ENCODE results near the gene VWC2L. TPM values are rescaled to one million over a fixed set of nuclear protein-coding genes. Genes with fewer than 3 reads are reported as not detected.
A peak's percentile ranks its signal among the peaks of the same experiment; 100 is the strongest.

The VWC2L gene
- total and polyA plus RNA-seq, 2 experiments from 2014 or later, result not detected

DNA sequence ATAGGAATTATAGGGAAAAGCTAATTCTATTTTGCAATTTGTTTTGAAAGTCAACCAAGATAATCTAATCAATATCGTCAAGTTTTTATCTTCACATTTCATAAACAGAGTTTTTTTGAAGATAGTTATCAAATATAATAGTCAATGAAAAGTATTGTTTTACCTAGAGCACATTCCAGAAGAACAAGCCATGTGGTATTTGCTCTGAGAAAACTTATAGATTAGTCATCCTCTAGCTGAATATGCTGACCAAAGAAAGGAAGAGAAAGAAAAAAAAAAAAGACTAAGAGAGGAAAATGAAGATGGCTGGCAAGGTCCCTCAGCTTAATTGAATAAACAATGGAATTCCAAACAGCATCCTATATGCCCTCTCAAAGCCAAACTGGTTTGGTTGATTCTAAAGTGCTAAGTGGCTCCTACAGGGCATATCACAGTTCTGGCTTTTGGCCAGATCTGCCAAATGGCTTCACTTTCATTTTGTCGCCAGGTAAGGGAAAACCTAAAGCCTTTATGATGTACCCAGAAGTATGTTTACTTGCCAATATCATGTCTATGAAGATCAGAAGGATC lies 132.6 kb downstream of the VWC2L start:
- peak; percentile 61 for DNase-seq

DNA sequence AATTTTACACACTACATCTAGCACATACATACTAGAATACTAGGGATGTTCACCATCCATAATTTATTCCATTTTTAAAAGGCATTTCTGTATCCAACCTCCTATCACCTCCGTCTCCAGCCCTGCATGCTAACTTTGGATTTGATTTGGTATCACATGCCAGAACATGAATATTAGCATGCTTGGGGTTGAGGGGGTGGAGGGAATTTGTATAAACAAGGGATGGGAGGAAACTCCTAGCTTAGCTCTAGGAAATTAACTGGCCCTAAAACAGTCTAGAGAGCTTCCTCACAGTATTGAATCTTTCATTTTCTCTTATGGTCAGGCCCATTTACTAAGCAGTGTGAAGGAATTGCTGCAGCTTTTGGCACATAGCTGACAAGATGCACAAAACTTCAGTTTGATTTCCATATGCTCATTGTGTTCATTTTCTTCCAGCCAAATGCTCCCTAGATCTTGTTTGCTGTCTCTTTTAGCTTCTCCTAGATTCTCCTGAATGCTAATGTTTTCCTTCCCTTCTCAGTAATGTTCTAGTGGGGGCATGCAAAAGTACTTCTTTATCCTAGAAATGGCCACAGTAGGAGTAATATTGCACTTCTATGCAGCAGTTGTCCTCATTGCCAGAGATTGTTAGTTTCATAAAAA lies 135.2 kb downstream of the VWC2L start:
- 12 to 16% methylated on average over 1 of the region's 1 CpG for WGBS, 2 experiments (ENCODE audit: low coverage in 1 of 2, low lambda C conversion rate in 2 of 2, missing lambda C conversion rate in 2 of 2)
- H3K9me2 ChIP-seq (ENCODE audit: insufficient read depth), result no peaks in the 10 kb centered on the region
- in situ Hi-C loops (cut with MboI), result no loop called here
- no peak overlapping the region for H3K27ac ChIP-seq
- no peak overlapping the region for H3K9ac ChIP-seq
- H3K36me3 ChIP-seq (ENCODE audit: low read depth), result no peaks in the 10 kb centered on the region
- no peak overlapping the region for H3K4me3 ChIP-seq
- DNase-seq, result no peak
- no peaks in the 10 kb centered on the region for H4K20me1 ChIP-seq (ENCODE audit: insufficient read depth)
- H3K4me1 ChIP-seq (ENCODE audit: insufficient read depth), result peaks cover 16% of the 10 kb centered on the region
- H3K9me3 ChIP-seq (ENCODE audit: low read depth), result no peaks in the 10 kb centered on the region
- peaks cover 8% of the 10 kb centered on the region; the same call in 1 of the 2 replicates for H3F3A ChIP-seq (ENCODE audit: insufficient read depth)
- TF ChIP-seq EZH2 (IDR thresholded peaks at IDR 0.05; ENCODE audit: insufficient read depth, poor library complexity, severe bottlenecking) (no peak), EZH2phosphoT487 (IDR thresholded peaks at IDR 0.05; ENCODE audit: insufficient read depth, low read depth) (no peak)
- H3K4me2 ChIP-seq (ENCODE audit: unreplicated experiment), result no peak overlapping the region
- H3K79me2 ChIP-seq (ENCODE audit: insufficient read depth), result no peaks in the 10 kb centered on the region
- no peak overlapping the region for H2AFZ ChIP-seq
- H3K27me3 ChIP-seq (replicated peaks; ENCODE audit: insufficient read depth), result no peaks in the 10 kb centered on the region

More for the DNA sequence above, 132.6 kb downstream of the VWC2L start:
- peak overlapping the region; percentile 26 for H3K27ac ChIP-seq
- peaks cover 8% of the 10 kb centered on the region; the same call in 1 of the 2 replicates for H3F3A ChIP-seq (ENCODE audit: insufficient read depth)
- H3K4me1 ChIP-seq (ENCODE audit: insufficient read depth), result peaks cover 16% of the 10 kb centered on the region
- 0 out of 2 replicates have a peak, but pooled peaks cover 4% of the 10 kb centered on the region for H3K27me3 ChIP-seq (replicated peaks; ENCODE audit: insufficient read depth)
- whole genome bisulfite sequencing, 2 experiments (ENCODE audit: low coverage in 1 of 2, low lambda C conversion rate in 2 of 2, missing lambda C conversion rate in 2 of 2), result 54 to 60% methylated on average over 2 of the region's 2 CpGs
- H3K36me3 ChIP-seq (ENCODE audit: low read depth), result no peaks in the 10 kb centered on the region
- no peaks in the 10 kb centered on the region for H4K20me1 ChIP-seq (ENCODE audit: insufficient read depth)
- no peak overlapping the region for H3K9ac ChIP-seq
- H3K9me2 ChIP-seq (ENCODE audit: insufficient read depth), result no peaks in the 10 kb centered on the region
- H3K9me3 ChIP-seq (ENCODE audit: low read depth), result no peaks in the 10 kb centered on the region
- peak overlapping the region; percentile 41 for H3K4me2 ChIP-seq (ENCODE audit: unreplicated experiment)
- H3K4me3 ChIP-seq, result 0 out of 2 replicates have a peak overlapping the region, but pooled peaks have one; percentile 28
- H3K79me2 ChIP-seq (ENCODE audit: insufficient read depth), result no peaks in the 10 kb centered on the region
- no peak overlapping the region for H2AFZ ChIP-seq
- no peak for TF ChIP-seq EZH2 (IDR thresholded peaks at IDR 0.05; ENCODE audit: insufficient read depth, poor library complexity, severe bottlenecking)
- TF ChIP-seq EZH2phosphoT487 (IDR thresholded peaks at IDR 0.05; ENCODE audit: insufficient read depth, low read depth), result no peak
- in situ Hi-C loops (cut with MboI), result no loop called here

DNA sequence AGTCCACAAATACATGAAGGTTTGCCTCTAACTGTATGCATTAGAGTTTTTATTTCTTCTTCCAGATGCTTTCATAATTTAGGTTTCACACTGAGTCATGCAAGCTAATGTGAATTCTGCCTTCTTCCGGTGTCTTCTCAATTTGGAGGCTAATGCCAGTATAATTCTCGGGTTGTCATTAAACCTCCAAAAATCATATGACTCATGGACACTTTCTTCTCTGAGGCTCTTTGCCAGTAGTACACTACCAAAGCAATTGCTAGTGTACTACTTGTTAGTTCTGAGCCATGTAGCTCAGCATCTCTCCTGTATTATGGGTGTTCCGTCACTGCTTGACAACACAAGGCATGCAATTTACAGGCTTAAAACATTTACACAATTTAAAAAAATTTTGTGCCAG lies 137.1 kb downstream of the VWC2L start:
- peaks cover 6% of the 10 kb centered on the region for H3K4me1 ChIP-seq (ENCODE audit: insufficient read depth)
- H2AFZ ChIP-seq, result no peak overlapping the region
- H3K27ac ChIP-seq, result no peak overlapping the region
- WGBS, 2 experiments (ENCODE audit: low coverage in 1 of 2, low lambda C conversion rate in 2 of 2, missing lambda C conversion rate in 2 of 2), result 2% methylated on average over 3 of the region's 3 CpGs
- no peaks in the 10 kb centered on the region for H3K79me2 ChIP-seq (ENCODE audit: insufficient read depth)
- H3K9ac ChIP-seq, result no peak overlapping the region
- no peaks in the 10 kb centered on the region for H3K27me3 ChIP-seq (replicated peaks; ENCODE audit: insufficient read depth)
- H3F3A ChIP-seq (ENCODE audit: insufficient read depth), result peaks cover 4% of the 10 kb centered on the region; the same call in 1 of the 2 replicates
- no peaks in the 10 kb centered on the region for H3K36me3 ChIP-seq (ENCODE audit: low read depth)
- H3K4me2 ChIP-seq (ENCODE audit: unreplicated experiment), result peak overlapping the region; percentile 5
- H3K4me3 ChIP-seq, result no peak overlapping the region
- in situ Hi-C loops (cut with MboI), result no loop called here
- H4K20me1 ChIP-seq (ENCODE audit: insufficient read depth), result no peaks in the 10 kb centered on the region
- TF ChIP-seq EZH2phosphoT487 (IDR thresholded peaks at IDR 0.05; ENCODE audit: insufficient read depth, low read depth), result no peak
- TF ChIP-seq EZH2 (IDR thresholded peaks at IDR 0.05; ENCODE audit: insufficient read depth, poor library complexity, severe bottlenecking), result no peak
- no peaks in the 10 kb centered on the region for H3K9me2 ChIP-seq (ENCODE audit: insufficient read depth)
- peak; percentile 41 for DNase-seq
- H3K9me3 ChIP-seq (ENCODE audit: low read depth), result no peaks in the 10 kb centered on the region

DNA sequence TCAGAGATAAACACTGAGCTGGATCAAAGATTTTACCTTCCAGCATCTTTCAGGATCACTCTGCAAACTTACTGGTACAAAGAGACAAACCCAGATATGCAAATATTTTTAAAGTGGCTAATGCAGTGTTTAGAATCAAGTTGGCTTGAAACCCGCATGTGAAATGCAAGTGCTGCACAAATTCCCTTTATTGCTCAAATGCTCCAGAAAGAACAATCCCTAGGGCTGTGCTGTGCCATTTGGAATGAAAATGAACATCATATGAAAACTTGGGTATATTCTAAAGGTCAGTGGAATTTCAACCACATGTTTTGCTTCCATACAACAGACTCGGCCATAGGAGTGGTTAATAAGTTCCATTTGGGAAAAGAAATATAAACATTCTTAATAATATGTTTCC lies 139.1 kb downstream of the VWC2L start:
- Histone ChIP-seq H3K27me3 (replicated peaks; ENCODE audit: insufficient read depth) (no peaks in the 10 kb centered on the region), H3F3A (ENCODE audit: insufficient read depth) (no peaks in the 10 kb centered on the region), H3K9me2 (ENCODE audit: insufficient read depth) (no peaks in the 10 kb centered on the region), H3K4me2 (ENCODE audit: unreplicated experiment) (no peak overlapping the region), H3K79me2 (ENCODE audit: insufficient read depth) (no peaks in the 10 kb centered on the region), H2AFZ (no peak overlapping the region), H3K9ac (no peak overlapping the region), H4K20me1 (ENCODE audit: insufficient read depth) (no peaks in the 10 kb centered on the region), H3K36me3 (ENCODE audit: low read depth) (no peaks in the 10 kb centered on the region), H3K27ac (no peak overlapping the region), H3K9me3 (ENCODE audit: low read depth) (no peaks in the 10 kb centered on the region), H3K4me3 (no peak overlapping the region), H3K4me1 (ENCODE audit: insufficient read depth) (no peaks in the 10 kb centered on the region)
- DNase-seq, result no peak
- no peak for TF ChIP-seq EZH2phosphoT487 (IDR thresholded peaks at IDR 0.05; ENCODE audit: insufficient read depth, low read depth)
- TF ChIP-seq EZH2 (IDR thresholded peaks at IDR 0.05; ENCODE audit: insufficient read depth, poor library complexity, severe bottlenecking), result no peak
- WGBS, 2 experiments (ENCODE audit: low coverage in 1 of 2, low lambda C conversion rate in 2 of 2, missing lambda C conversion rate in 2 of 2), result 20 to 23% methylated on average over 2 of the region's 2 CpGs
- in situ Hi-C loops (cut with MboI), result no loop called here
